Dermis blood vessel endothelial cell (primary cell): ENCODE data around the gene TBC1D3H. TPM values are rescaled to one million over a fixed set of nuclear protein-coding genes. Genes with fewer than 3 reads are reported as not detected.
"Not testable (repeated sequence)": the region's sequence is repeated elsewhere in the genome, so short reads cannot be mapped to it uniquely, and the experiment has no call there.

Experiments used
- DNase-seq: peaks from one replicate; pipeline ENCODE4 v3.0.0; 2010
- total RNA-seq: library from RNA; depleted of rRNA; stranded (reverse); fragments of >200 nt; gene quantifications from 2 replicates; pipeline ENCODE4 v1.2.3, GENCODE V29; 2014

The TBC1D3H gene
- not detected in 2 replicates for total RNA-seq

DNA sequence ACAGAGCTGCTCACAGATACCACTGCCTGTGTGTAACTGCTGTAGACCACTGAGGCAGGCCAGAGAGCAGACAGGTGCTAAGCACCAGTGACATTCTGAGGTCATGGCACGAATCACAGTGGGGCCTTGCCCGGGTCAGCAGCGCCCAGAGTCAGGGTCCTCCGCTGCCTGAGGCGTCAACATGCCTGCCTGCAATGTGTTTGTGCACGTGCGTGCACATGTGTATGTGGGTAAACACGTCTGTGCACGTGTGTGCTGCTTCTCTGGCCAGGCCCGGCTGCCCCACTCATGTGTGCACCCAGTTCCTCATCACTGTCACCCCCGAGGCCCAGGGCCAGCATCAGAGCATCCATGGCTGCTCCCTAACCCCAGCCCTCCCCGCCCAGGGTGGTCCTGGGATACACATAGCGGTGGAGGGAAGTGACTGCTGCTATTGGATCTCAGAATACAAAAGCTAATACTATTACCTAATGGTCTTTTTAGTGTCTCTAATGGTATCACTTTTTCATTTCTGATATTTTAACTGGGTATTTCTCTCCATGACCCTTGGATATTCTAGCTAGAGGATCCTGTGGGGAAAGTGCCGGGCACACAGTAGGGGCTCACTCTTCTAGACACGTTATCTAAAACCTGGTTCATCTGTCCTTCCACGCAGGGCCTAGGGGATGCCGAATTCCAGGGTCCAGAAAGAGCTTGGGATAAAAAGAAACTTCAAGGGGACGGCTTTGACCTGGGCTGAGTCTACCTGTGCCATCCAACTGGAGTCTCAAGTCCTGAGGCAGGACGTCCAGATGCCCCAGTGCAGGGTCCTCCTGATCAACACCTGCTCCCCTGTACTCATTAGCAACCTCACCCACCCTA is at the start of gene TBC1D3H:
TSS of gene TBC1D3H (minus strand) at position 51 of the 861 bp plus-strand sequence. CDS start 1,540 bp downstream, outside the sequence.
- DNase-seq, result not testable (repeated sequence)

DNA sequence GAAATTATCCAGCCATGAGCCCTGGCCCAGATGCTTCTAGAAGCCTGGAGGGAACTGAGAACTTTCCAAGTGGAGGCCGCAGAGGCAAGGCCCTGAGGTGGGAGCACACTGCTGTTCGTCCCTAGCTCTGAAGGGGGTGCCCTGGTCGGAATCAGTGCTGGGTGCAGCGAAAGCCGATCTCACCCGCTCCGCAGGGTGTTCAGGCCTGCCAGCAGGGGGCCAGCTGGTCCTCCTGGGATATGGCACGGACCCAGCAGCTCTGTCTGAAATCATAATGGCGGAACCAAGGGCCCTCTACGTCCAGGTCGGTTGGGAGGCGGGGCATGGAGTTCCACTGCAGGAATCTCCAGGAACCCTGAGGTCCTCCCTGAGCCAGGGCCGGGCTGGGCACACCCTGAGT is 40.7 kb upstream of the TBC1D3H start:
- not testable (repeated sequence) for DNase-seq

- DNase-seq, result not testable (repeated sequence)
Observed at GRCh38 chr17:36415180-36415941, 27.1 kb upstream of the TBC1D3H start.

DNA sequence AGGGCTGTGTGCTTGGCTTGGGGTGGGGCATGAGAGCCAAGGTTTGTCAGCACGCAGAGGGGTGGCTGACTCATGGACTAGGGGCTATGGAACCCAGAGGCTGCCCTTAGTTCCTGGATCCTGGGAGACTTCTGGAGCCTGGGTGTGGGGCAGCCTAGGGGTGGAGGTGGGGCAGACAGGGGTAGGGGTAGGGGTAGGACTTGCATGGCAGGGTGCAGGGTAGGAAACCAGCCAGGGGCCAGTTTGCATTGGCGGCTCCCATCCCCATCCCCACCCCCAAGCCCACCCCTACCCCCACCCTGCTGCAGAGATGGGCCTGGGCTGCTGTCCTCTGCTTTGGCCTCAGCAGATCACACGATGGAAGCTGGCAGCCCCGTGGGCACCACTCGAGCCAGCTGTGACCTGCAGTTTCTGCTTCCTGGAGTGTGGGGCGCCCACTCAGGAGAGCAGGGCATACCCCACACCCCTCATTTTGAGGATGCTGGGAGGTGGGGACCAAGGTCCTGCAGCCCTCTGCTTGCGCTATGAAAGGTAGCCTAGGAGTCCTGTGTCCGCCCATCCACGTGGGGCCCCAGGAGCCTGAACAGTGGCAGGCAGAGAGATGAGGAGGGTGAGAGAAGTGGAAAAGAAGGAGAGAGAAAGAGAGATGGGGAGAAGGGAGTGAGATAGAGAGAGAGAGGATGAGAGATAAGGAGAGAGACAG is 2.9 kb upstream of the TBC1D3H start:
- not testable (repeated sequence) for DNase-seq

DNA sequence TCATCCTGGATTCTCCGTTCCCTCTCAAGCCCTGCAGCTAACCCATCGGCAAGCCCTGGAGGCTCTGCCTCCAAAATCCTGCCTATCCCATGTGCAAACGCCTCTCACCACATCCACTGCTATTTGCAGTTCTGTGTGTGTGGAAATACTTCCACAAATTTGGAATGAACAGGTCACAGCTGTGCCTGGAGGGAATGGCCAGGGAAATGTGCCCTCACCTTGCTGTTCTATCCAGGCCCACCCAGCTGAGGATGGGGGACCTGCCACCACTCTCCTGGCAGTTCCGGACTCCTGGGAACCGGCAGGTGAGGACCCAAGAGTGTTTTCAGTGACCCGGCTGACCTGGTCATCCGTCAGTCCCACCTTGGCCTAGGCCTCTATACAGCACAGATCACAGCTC is 12.3 kb downstream of the TBC1D3H start:
- not testable (repeated sequence) for DNase-seq

DNA sequence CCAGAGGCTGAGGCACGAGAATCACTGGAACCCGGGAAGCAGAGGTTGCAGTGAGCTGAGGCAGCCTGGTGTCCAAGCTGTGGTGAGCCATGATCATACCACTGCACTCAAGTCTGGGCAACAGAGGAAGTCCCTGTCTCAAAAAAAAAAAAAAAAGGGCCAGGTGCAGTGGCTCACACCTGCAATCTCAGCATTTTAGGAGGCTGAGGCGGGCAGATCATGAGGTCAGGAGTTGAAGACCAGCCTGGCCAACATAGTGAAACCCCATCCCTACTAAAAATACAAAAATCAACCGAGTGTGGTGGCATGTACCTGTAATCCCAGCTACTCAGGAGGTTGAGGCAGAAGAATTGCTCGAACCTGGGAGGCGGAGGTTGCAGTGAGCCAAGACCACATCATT is 25.7 kb downstream of the TBC1D3H start:
- not testable (repeated sequence) for DNase-seq

Other genes starting within 250 kb of the TBC1D3H start
- 0.85 and 1.6 TPM in 2 replicates for gene TBC1D3B, start 211.8 kb downstream of the TBC1D3H start, total RNA-seq
- gene CCL3L1, start 191.7 kb downstream of the TBC1D3H start, total RNA-seq, result not detected in 2 replicates
- not detected in 2 replicates for gene CCL4L2, start 177.4 kb downstream of the TBC1D3H start, total RNA-seq
- gene TBC1D3I, start 123.9 kb downstream of the TBC1D3H start, total RNA-seq, result 0.05 and 0.17 TPM in 2 replicates
- gene TBC1D3G, start 64.6 kb downstream of the TBC1D3H start, total RNA-seq, result not detected in 2 replicates
- gene ZNHIT3, start 98.2 kb upstream of the TBC1D3H start, total RNA-seq, result 20.8 and 32.5 TPM in 2 replicates
- gene MYO19, start 146.4 kb upstream of the TBC1D3H start, total RNA-seq, result 54.8 and 64.0 TPM in 2 replicates
- gene PIGW, start 146.6 kb upstream of the TBC1D3H start, total RNA-seq, result 3.9 and 14.6 TPM in 2 replicates
- gene GGNBP2, start 156.5 kb upstream of the TBC1D3H start, total RNA-seq, result 45.6 and 48.1 TPM in 2 replicates
- 9.2 and 12.1 TPM in 2 replicates for gene DHRS11, start 203.4 kb upstream of the TBC1D3H start, total RNA-seq
- gene MRM1, start 213.1 kb upstream of the TBC1D3H start, total RNA-seq, result 6.6 and 6.7 TPM in 2 replicates